H1 (cell line): ENCODE results near the gene DNAI2. TPM values are rescaled to one million over a fixed set of nuclear protein-coding genes. Genes with fewer than 3 reads are reported as not detected.

Experiments
- CTCF ChIA-PET: fragments of 300-600 bp; sonication (Branson Sonifier 250); formaldehyde crosslinking; loops from one replicate; lab custom pipeline; 2021; ENCODE audit not compliant: partially characterized antibody; lab: Charles Lee
- POLR2A ChIA-PET: fragments of 300-600 bp; sonication (Branson Sonifier 250); formaldehyde crosslinking; loops from one replicate; lab custom pipeline; 2021; ENCODE audit warnings: inconsistent platforms; ENCODE audit not compliant: partially characterized antibody; lab: Charles Lee
- DNase-seq, 2 experiments: peaks; one replicate each; pipeline versions ENCODE4 v3.0.0 to v3.0.0-alpha.2; 2010 to 2022; ENCODE audit warnings: low spot score in 2 of 2, low read depth in 1 of 2, mixed read lengths in 1 of 2
- FAIRE-seq: peaks from 2 replicates; lab custom pipeline; 2011; peaks lifted over from hg19 to GRCh38; lab: Jason Lieb, UNC
- H2AFZ ChIP-seq: 2 replicates; pipeline ENCODE4 v1.8.1; 2012; ENCODE audit warnings: low read length, inconsistent platforms
- H2AK5ac ChIP-seq: 2 replicates; pipeline ENCODE4 v1.6.1; 2013; ENCODE audit warnings: low read depth, low read length
- H2BK120ac ChIP-seq: replicated peaks from 2 replicates; pipeline ENCODE3; 2013; ENCODE audit warnings: low read depth, low read length, inconsistent platforms
- H2BK12ac ChIP-seq: 2 replicates; pipeline ENCODE4 v1.6.1; 2013; ENCODE audit warnings: low read depth, low read length
- H2BK15ac ChIP-seq: 2 replicates; pipeline ENCODE4 v1.6.1; 2013; ENCODE audit warnings: low read length
- H2BK20ac ChIP-seq: 2 replicates; pipeline ENCODE4 v1.6.1; 2013; ENCODE audit warnings: low read length
- H2BK5ac ChIP-seq: 2 replicates; pipeline ENCODE4 v1.6.1; 2013; ENCODE audit warnings: low read depth, low read length
- H3K14ac ChIP-seq: 2 replicates; pipeline ENCODE4 v1.6.1; 2013; ENCODE audit warnings: inconsistent platforms; ENCODE audit not compliant: insufficient read length
- H3K18ac ChIP-seq: 2 replicates; pipeline ENCODE4 v1.6.1; 2013; ENCODE audit warnings: low read length; ENCODE audit errors: extremely low read depth
- H3K23ac ChIP-seq: 2 replicates; pipeline ENCODE4 v1.6.1; 2013; ENCODE audit warnings: inconsistent platforms; ENCODE audit not compliant: insufficient read length
- H3K23me2 ChIP-seq: 2 replicates; pipeline ENCODE4 v1.6.1; 2013; ENCODE audit warnings: low read depth, low read length
- H3K27ac ChIP-seq: 2 replicates; pipeline ENCODE4 v1.6.1; 2011; ENCODE audit warnings: low read depth, low read length, inconsistent platforms
- H3K27me3 ChIP-seq, 4 experiments: replicated peaks in 1 of 4; 1 replicate in 1 of 4; 2 replicates in 3 of 4; pipeline versions ENCODE4 v1.6.1 to v1.8.1; 2011 to 2013; ENCODE audit warnings: low read length in 3 of 4, mild to moderate bottlenecking in 3 of 4, inconsistent platforms in 2 of 4, mixed read lengths in 2 of 4, moderate library complexity in 1 of 4; ENCODE audit not compliant: control insufficient read depth in 3 of 4, insufficient read depth in 3 of 4; ENCODE audit errors: extremely low read depth in 1 of 4
- H3K36me3 ChIP-seq, 4 experiments: 2 replicates each; pipeline versions ENCODE4 v1.6.1 to v1.8.1; 2011 to 2013; ENCODE audit warnings: mild to moderate bottlenecking in 4 of 4, low read length in 3 of 4, moderate library complexity in 2 of 4, control low read depth in 1 of 4, inconsistent platforms in 1 of 4; ENCODE audit not compliant: insufficient read depth in 4 of 4, control insufficient read depth in 2 of 4
- H3K4ac ChIP-seq: replicated peaks from 2 replicates; pipeline ENCODE3; 2013; ENCODE audit warnings: low read length, low read depth, mixed read lengths, inconsistent platforms; ENCODE audit not compliant: insufficient read length
- H3K4me1 ChIP-seq, 4 experiments: replicated peaks in 1 of 4; 1 replicate in 1 of 4; 2 replicates in 3 of 4; pipeline versions ENCODE4 v1.6.1 to v1.8.1; 2011 to 2013; ENCODE audit warnings: low read length in 3 of 4, inconsistent platforms in 2 of 4, mixed read lengths in 1 of 4; ENCODE audit not compliant: insufficient read depth in 4 of 4, control insufficient read depth in 3 of 4
- H3K4me2 ChIP-seq, 2 experiments: 2 replicates each; pipeline versions ENCODE4 v1.6.1 to v1.8.1; 2011 to 2013; ENCODE audit warnings: low read depth in 2 of 2, low read length in 2 of 2, control low read depth in 1 of 2, inconsistent platforms in 1 of 2, mild to moderate bottlenecking in 1 of 2; ENCODE audit not compliant: insufficient read depth in 1 of 2
- H3K4me3 ChIP-seq, 4 experiments: fragments of 200-600, 300-600 bp in 1 of 4; sonication (generic), shearing (Covaris generic), sonication (Bioruptor Twin) in 1 of 4; 2 replicates each; pipeline versions ENCODE4 v1.5.1 to v1.8.1; 2011 to 2016; ENCODE audit warnings: low read length in 4 of 4, low read depth in 3 of 4, control low read depth in 2 of 4, inconsistent platforms in 2 of 4, mild to moderate bottlenecking in 2 of 4, mixed read lengths in 1 of 4, moderate library complexity in 1 of 4; ENCODE audit not compliant: insufficient read depth in 2 of 4; ENCODE audit errors: extremely low read depth in 1 of 4
- H3K56ac ChIP-seq: replicated peaks from 2 replicates; pipeline ENCODE3; 2013; ENCODE audit warnings: low read depth, mild to moderate bottlenecking, mixed read lengths, low read length, inconsistent platforms; ENCODE audit not compliant: insufficient read length
- H3K79me1 ChIP-seq: 2 replicates; pipeline ENCODE4 v1.6.1; 2013; ENCODE audit warnings: low read depth, low read length, control low read depth
- H3K79me2 ChIP-seq, 2 experiments: 2 replicates each; pipeline versions ENCODE4 v1.6.1 to v1.8.1; 2012 to 2013; ENCODE audit warnings: low read length in 2 of 2, mild to moderate bottlenecking in 2 of 2, inconsistent platforms in 1 of 2; ENCODE audit not compliant: insufficient read depth in 2 of 2, control insufficient read depth in 1 of 2
- H3K9ac ChIP-seq, 4 experiments: replicated peaks in 1 of 4; 1 replicate in 1 of 4; 2 replicates in 3 of 4; pipeline versions ENCODE4 v1.6.1 to v1.8.1; 2011 to 2013; ENCODE audit warnings: low read depth in 3 of 4, low read length in 3 of 4, control low read depth in 2 of 4, mild to moderate bottlenecking in 2 of 4, moderate library complexity in 2 of 4, inconsistent platforms in 1 of 4; ENCODE audit errors: extremely low read depth in 1 of 4
- H3K9me3 ChIP-seq, 2 experiments: 2 replicates each; pipeline versions ENCODE4 v1.6.1 to v1.8.1; 2012 to 2013; ENCODE audit warnings: mild to moderate bottlenecking in 2 of 2, moderate library complexity in 2 of 2, control low read depth in 1 of 2, inconsistent platforms in 1 of 2, low read depth in 1 of 2, low read length in 1 of 2, mixed read lengths in 1 of 2; ENCODE audit not compliant: insufficient read depth in 2 of 2
- H4K20me1 ChIP-seq, 2 experiments: replicated peaks in 1 of 2; 2 replicates each; pipeline versions ENCODE3 to v1.8.1; 2011 to 2013; ENCODE audit warnings: inconsistent platforms in 2 of 2, low read length in 2 of 2, mild to moderate bottlenecking in 1 of 2; ENCODE audit not compliant: insufficient read depth in 2 of 2, control insufficient read depth in 1 of 2
- H4K5ac ChIP-seq: 2 replicates; pipeline ENCODE4 v1.6.1; 2013; ENCODE audit warnings: low read length, low read depth, mixed read lengths, inconsistent platforms; ENCODE audit not compliant: insufficient read length
- H4K8ac ChIP-seq: 2 replicates; pipeline ENCODE4 v1.8.0; 2013; ENCODE audit warnings: mild to moderate bottlenecking, moderate library complexity, low read length, inconsistent platforms; ENCODE audit not compliant: insufficient read depth; ENCODE audit errors: extremely low read depth
- H4K91ac ChIP-seq: replicated peaks from 2 replicates; pipeline ENCODE3; 2013; ENCODE audit warnings: low read length, mixed read lengths, inconsistent platforms; ENCODE audit not compliant: insufficient read length
- GABPA ChIP-seq: IDR thresholded peaks from 2 replicates; pipeline ENCODE4 v1.6.1; 2011; ENCODE audit warnings: mild to moderate bottlenecking, low read length, moderate library complexity, borderline replicate concordance; ENCODE audit not compliant: insufficient read depth
- HDAC2 ChIP-seq, 2 experiments: fragments of 300-600 bp in 1 of 2; sonication (generic) in 1 of 2; IDR thresholded peaks; 2 replicates each; pipeline ENCODE4 v1.6.1; 2011 to 2012; ENCODE audit warnings: low read depth in 2 of 2, low read length in 2 of 2, mild to moderate bottlenecking in 2 of 2, moderate library complexity in 2 of 2, borderline replicate concordance in 1 of 2, inconsistent platforms in 1 of 2
- NANOG ChIP-seq: IDR thresholded peaks from 2 replicates; pipeline ENCODE4 v1.6.1; 2011; ENCODE audit warnings: low read length, low read depth, mild to moderate bottlenecking, inconsistent platforms; ENCODE audit not compliant: insufficient read depth, poor library complexity, severe bottlenecking
- POLR2AphosphoS5 ChIP-seq: IDR thresholded peaks from 2 replicates; pipeline ENCODE4 v1.6.1; 2011; ENCODE audit warnings: low read depth, low read length
- RBBP5 ChIP-seq: IDR thresholded peaks from 2 replicates; pipeline ENCODE4 v1.7.1; 2012; ENCODE audit warnings: low read depth, mild to moderate bottlenecking, inconsistent platforms, low read length, moderate library complexity, borderline replicate concordance
- RFX5 ChIP-seq: IDR thresholded peaks from 2 replicates; pipeline ENCODE4 v1.6.1; 2011; ENCODE audit warnings: low read depth, low read length, improper control_type of control experiment, borderline replicate concordance
- WGBS, 2 experiments: shearing (Covaris generic) in 1 of 2; methylation state at CpG; one replicate each; pipeline versions ENCODE4 v1.1.6 to v1.1.7; 2013 to 2015; ENCODE audit warnings: low lambda C conversion rate in 2 of 2, mixed read lengths in 2 of 2, inconsistent platforms in 1 of 2, low coverage in 1 of 2, missing lambda C conversion rate in 1 of 2; ENCODE audit not compliant: insufficient replicate concordance in 2 of 2, insufficient coverage in 1 of 2, insufficient read length in 1 of 2; ENCODE audit errors: extremely low coverage in 1 of 2, missing lambda C conversion rate in 1 of 2; 5-methylcytosine and 5-hydroxymethylcytosine counted together
- polyA plus RNA-seq, 7 experiments: library from polyadenylated mRNA; depleted of rRNA in 3 of 7; stranded (reverse) in 5 of 7; unstranded in 2 of 7; fragments of >200 nt in 5 of 7; fragments of 200-250 nt in 2 of 7; gene quantifications; 1 replicate in 5 of 7; 2 replicates in 1 of 7; 4 replicates in 1 of 7; pipeline versions ENCODE4 v1.2.1 to v1.2.3, GENCODE V29; 2011 to 2013; ENCODE audit warnings: missing spikeins in 2 of 7, mixed read lengths in 2 of 7
- total RNA-seq: library from RNA; stranded (reverse); fragmentation: NEBNext Ultra II Directional; extraction: Animal tissue kit (Norgen Biotek cat#: 25700); gene quantifications from 2 replicates; pipeline ENCODE4 v1.2.1, GENCODE V29; 2021

Gene DNAI2
- total and polyA plus RNA-seq, 2 of the 8 experiments (the other 6 are each of a cell fraction or from before 2014, with no cell fraction given) = 0.08 to 0.15 TPM

DNA sequence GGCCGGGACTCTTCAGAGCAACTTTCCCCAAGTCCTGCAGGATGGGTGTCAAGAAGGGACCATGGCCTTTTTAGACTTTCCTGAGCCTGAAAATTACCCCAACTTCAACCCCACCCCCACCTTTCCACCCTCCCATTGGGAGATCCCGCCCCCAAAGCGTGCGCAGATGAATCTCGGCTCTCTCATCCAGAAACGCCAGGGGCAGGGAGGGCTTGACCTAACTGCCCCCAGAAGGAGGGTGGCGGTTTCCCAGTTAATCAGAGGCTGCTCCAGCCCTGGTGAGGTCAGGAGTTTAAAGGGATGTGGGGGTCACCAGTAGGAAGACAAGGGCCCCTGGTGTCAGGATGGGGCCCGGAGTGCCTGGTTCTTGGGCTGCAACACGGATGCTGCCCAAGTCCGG, 52.5 kb downstream of the DNAI2 start:
- Histone ChIP-seq H3K9ac (no peak overlapping the region), H4K5ac (no peak overlapping the region), H3K27ac (no peak overlapping the region), H3K14ac (no peak overlapping the region), H2BK12ac (no peak overlapping the region), H3K79me2 (no peaks in the 10 kb centered on the region), H2BK20ac (no peak overlapping the region), H3K27me3 (peaks cover 3 to 35% (median 27%) of the 10 kb centered on the region in 4 experiments), H3K79me1 (no peaks in the 10 kb centered on the region), H3K56ac (no peak overlapping the region), H2BK5ac (no peak overlapping the region), H4K91ac (no peak overlapping the region), H3K23ac (no peak overlapping the region), H4K8ac (peak overlapping the region; percentile 53; the same call in 1 of the 2 replicates), H2BK120ac (no peak overlapping the region), H3K18ac (no peak overlapping the region), H3K36me3 (no peaks in the 10 kb centered on the region), H3K23me2 (peaks cover 8% of the 10 kb centered on the region), H2AFZ (no peak overlapping the region), H3K4me1 (peaks cover 6 to 14% (median 12%) of the 10 kb centered on the region in 4 experiments; a peak in 6 of 7 replicates), H2BK15ac (no peak overlapping the region), H3K4me2 (peak overlapping the region; percentile 61 to 98), H3K9me3 (no peaks in the 10 kb centered on the region), H3K4ac (no peak overlapping the region), H2AK5ac (no peak overlapping the region), H4K20me1 (no peaks in the 10 kb centered on the region), H3K4me3 (peak overlapping the region; percentile 45 to 61 (median 50))
- no peak for DNase-seq
- TF ChIP-seq RBBP5 (no peak), NANOG (no peak), GABPA (no peak), HDAC2 (IDR thresholded peaks at IDR 0.05; ENCODE audit: borderline replicate concordance in 1 of 2, low read depth in 2 of 2, low read length in 2 of 2) (no peak), POLR2AphosphoS5 (no peak), RFX5 (no peak)
- FAIRE-seq = no peak
- CTCF ChIA-PET = interaction anchor here (1.9 to 3.4 kb wide), 2 partner anchors 26 to 29 kb away, joined by 5 to 15 read pairs; no protein-coding TSS in a partner anchor
- 53% methylated on average over 6 of the region's 10 CpGs; no CpG with 5 or more reads in 1 of the 2 experiments for WGBS, 2 experiments
- POLR2A ChIA-PET = no interaction called here
